IMR-90 (cell line): ENCODE measurements around the gene PTPRN2. TPM values are rescaled to one million over a fixed set of nuclear protein-coding genes. Genes with fewer than 3 reads are reported as not detected.

Experiments
- ATAC-seq: fragments of 200-7000 bp; cut with Tn5 transposase; 2 replicates; pipeline ENCODE4 v1.9.1; 2020; ENCODE audit warnings: low read depth, mild to moderate bottlenecking, moderate library complexity
- BruUV-seq: library from RNA; stranded (reverse); fragments of 400-500 nt; replicated peaks from 2 replicates; lab custom pipeline; 2021; lab: Mats Ljungman, UMichigan
- CTCF ChIA-PET: fragments of 300-600 bp; formaldehyde crosslinking; extraction: SDS; loops from one replicate; lab custom pipeline; 2021; ENCODE audit warnings: antibody characterized with exemption; lab: Yijun Ruan, JAX
- POLR2A ChIA-PET: fragments of 300-600 bp; sonication (Branson Sonifier 250); formaldehyde crosslinking; loops from one replicate; lab custom pipeline; 2022; ENCODE audit warnings: antibody characterized with exemption; ENCODE audit not compliant: unreplicated experiment; lab: Charles Lee
- DNase-seq: peaks from one replicate; pipeline ENCODE4 v3.0.0; 2013
- H2AFZ ChIP-seq: replicated peaks from 2 replicates; pipeline ENCODE3; 2013; ENCODE audit warnings: low read length, mild to moderate bottlenecking; ENCODE audit not compliant: poor library complexity
- H2AK5ac ChIP-seq: 2 replicates; pipeline ENCODE4 v1.6.1; 2013; ENCODE audit warnings: low read depth, low read length, inconsistent platforms
- H2AK9ac ChIP-seq: replicated peaks from 2 replicates; pipeline ENCODE3; 2013; ENCODE audit warnings: mild to moderate bottlenecking, low read depth, low read length, moderate library complexity; ENCODE audit not compliant: poor library complexity
- H2BK120ac ChIP-seq: 2 replicates; pipeline ENCODE4 v1.6.1; 2013; ENCODE audit warnings: low read depth, low read length, inconsistent platforms
- H2BK15ac ChIP-seq: 3 replicates; pipeline ENCODE4 v1.6.1; 2013; ENCODE audit warnings: low read depth, low read length, inconsistent platforms
- H2BK20ac ChIP-seq: 2 replicates; pipeline ENCODE4 v1.6.1; 2013; ENCODE audit warnings: low read depth, mild to moderate bottlenecking, inconsistent platforms, low read length, moderate library complexity
- H2BK5ac ChIP-seq: 2 replicates; pipeline ENCODE4 v1.6.1; 2013; ENCODE audit warnings: mild to moderate bottlenecking, low read depth, low read length, inconsistent platforms; ENCODE audit not compliant: poor library complexity, severe bottlenecking
- H3K14ac ChIP-seq: replicated peaks from 2 replicates; pipeline ENCODE4 v1.6.1; 2013; ENCODE audit warnings: low read depth, low read length, inconsistent platforms
- H3K18ac ChIP-seq: 2 replicates; pipeline ENCODE4 v1.6.1; 2013; ENCODE audit warnings: low read depth, low read length, control low read depth
- H3K23ac ChIP-seq: 2 replicates; pipeline ENCODE4 v1.6.1; 2013; ENCODE audit warnings: low read depth, low read length, inconsistent platforms
- H3K27ac ChIP-seq: 2 replicates; pipeline ENCODE4 v1.5.1; 2013; ENCODE audit warnings: mild to moderate bottlenecking, control low read depth, low read length; ENCODE audit not compliant: insufficient read depth
- H3K27me3 ChIP-seq: 2 replicates; pipeline ENCODE4 v1.6.1; 2013; ENCODE audit warnings: low read length; ENCODE audit not compliant: control insufficient read depth, insufficient read depth
- H3K36me3 ChIP-seq: 2 replicates; pipeline ENCODE4 v1.6.1; 2013; ENCODE audit warnings: low read length, mixed read lengths; ENCODE audit not compliant: control insufficient read depth, insufficient read depth
- H3K4ac ChIP-seq: 2 replicates; pipeline ENCODE4 v1.6.1; 2013; ENCODE audit warnings: low read depth, low read length, inconsistent platforms
- H3K4me1 ChIP-seq: 2 replicates; pipeline ENCODE4 v1.6.1; 2013; ENCODE audit warnings: low read length, mixed read lengths; ENCODE audit not compliant: control insufficient read depth, insufficient read depth
- H3K4me2 ChIP-seq: 2 replicates; pipeline ENCODE4 v1.6.1; 2013; ENCODE audit warnings: low read depth, mild to moderate bottlenecking, control low read depth, low read length, moderate library complexity
- H3K4me3 ChIP-seq: 2 replicates; pipeline ENCODE4 v1.5.1; 2013; ENCODE audit warnings: low read depth, mild to moderate bottlenecking, control low read depth, low read length, moderate library complexity; ENCODE audit not compliant: insufficient read depth
- H3K56ac ChIP-seq: 2 replicates; pipeline ENCODE4 v1.6.1; 2013; ENCODE audit warnings: low read length, inconsistent platforms; ENCODE audit not compliant: insufficient read depth; ENCODE audit errors: extremely low read depth
- H3K79me1 ChIP-seq, 2 experiments: 2 replicates each; pipeline ENCODE4 v1.6.1; 2013; ENCODE audit warnings: low read length in 2 of 2, inconsistent platforms in 1 of 2, low read depth in 1 of 2
- H3K9ac ChIP-seq: 2 replicates; pipeline ENCODE4 v1.6.1; 2013; ENCODE audit warnings: low read depth, low read length, control low read depth
- H3K9me1 ChIP-seq: 2 replicates; pipeline ENCODE4 v1.6.1; 2013; ENCODE audit warnings: low read length, inconsistent platforms; ENCODE audit not compliant: insufficient read depth
- H3K9me3 ChIP-seq: 2 replicates; pipeline ENCODE4 v1.6.1; 2013; ENCODE audit warnings: low read length; ENCODE audit not compliant: control insufficient read depth, insufficient read depth
- H4K20me1 ChIP-seq: 2 replicates; pipeline ENCODE4 v1.6.1; 2013; ENCODE audit warnings: low read length, inconsistent platforms; ENCODE audit not compliant: insufficient read depth
- H4K5ac ChIP-seq: 2 replicates; pipeline ENCODE4 v1.6.1; 2013; ENCODE audit warnings: mild to moderate bottlenecking, low read depth, low read length, control low read depth
- H4K8ac ChIP-seq, 2 experiments: 2 replicates each; pipeline ENCODE4 v1.6.1; 2013; ENCODE audit warnings: low read depth in 2 of 2, low read length in 2 of 2, control low read depth in 1 of 2, inconsistent platforms in 1 of 2
- H4K91ac ChIP-seq: 2 replicates; pipeline ENCODE4 v1.6.1; 2013; ENCODE audit warnings: low read depth, low read length, inconsistent platforms; ENCODE audit not compliant: insufficient read depth
- CEBPB ChIP-seq: IDR thresholded peaks from 2 replicates; pipeline ENCODE4 v1.6.1; 2012; ENCODE audit warnings: low read depth, low read length, improper control_type of control experiment
- MAFK ChIP-seq: IDR thresholded peaks from 2 replicates; pipeline ENCODE4 v1.6.1; 2012; ENCODE audit warnings: low read depth, low read length, improper control_type of control experiment
- MAZ ChIP-seq: IDR thresholded peaks from 2 replicates; pipeline ENCODE4 v1.6.1; 2012; ENCODE audit warnings: low read depth, mild to moderate bottlenecking, low read length, improper control_type of control experiment, moderate library complexity, borderline replicate concordance
- MXI1 ChIP-seq: IDR thresholded peaks from 2 replicates; pipeline ENCODE4 v1.6.1; 2012; ENCODE audit warnings: low read depth, mild to moderate bottlenecking, low read length, moderate library complexity, borderline replicate concordance
- WGBS, 2 experiments: methylation state at CpG; one replicate each; pipeline versions ENCODE4 v1.1.5 to v1.1.7; 2013; ENCODE audit warnings: missing lambda C conversion rate in 2 of 2; ENCODE audit not compliant: insufficient read length in 1 of 2; ENCODE audit errors: extremely low coverage in 2 of 2; 5-methylcytosine and 5-hydroxymethylcytosine counted together
- dilution Hi-C: fragments of 300-500 bp; cut with HindIII; formaldehyde crosslinking; loops from one replicate; pipeline ENCODE4 v1.14.3; 2018; ENCODE audit warnings: low sequenced_read_pairs; ENCODE audit not compliant: unreplicated experiment
- in situ Hi-C: fragments of 300-500 bp; cut with MboI; formaldehyde crosslinking; loops from 3 replicates; pipeline ENCODE4 v1.14.3; 2019; ENCODE audit warnings: low sequenced_read_pairs, inconsistent platforms, mixed read lengths
- intact Hi-C: fragments of 100-400 bp; cut with micrococcal nuclease; formaldehyde crosslinking; loops from 2 replicates; pipeline ENCODE4 v1.10.0; 2022
- polyA plus RNA-seq, 3 experiments: library from polyadenylated mRNA; depleted of rRNA; stranded (reverse); fragments of >200 nt; gene quantifications; 2 replicates each; pipeline ENCODE4 v1.2.3, GENCODE V29; 2012; ENCODE audit warnings: low replicate concordance in 1 of 3
- total RNA-seq: library from RNA; depleted of rRNA; stranded (reverse); fragments of >200 nt; gene quantifications from 2 replicates; pipeline ENCODE4 v1.2.3, GENCODE V29; 2012
- TF ChIP-seq, protein P1 (sequence below): fragments of 150-350 bp; IDR thresholded peaks from 2 replicates; pipeline ENCODE4 v1.6.1; 2016; ENCODE audit warnings: low read depth, mild to moderate bottlenecking, low read length, moderate library complexity, borderline replicate concordance

Gene PTPRN2
- total and polyA plus RNA-seq, 2 of the 4 experiments (the other 2 are of a cell fraction) = 0.03 TPM; not detected in 1

DNA sequence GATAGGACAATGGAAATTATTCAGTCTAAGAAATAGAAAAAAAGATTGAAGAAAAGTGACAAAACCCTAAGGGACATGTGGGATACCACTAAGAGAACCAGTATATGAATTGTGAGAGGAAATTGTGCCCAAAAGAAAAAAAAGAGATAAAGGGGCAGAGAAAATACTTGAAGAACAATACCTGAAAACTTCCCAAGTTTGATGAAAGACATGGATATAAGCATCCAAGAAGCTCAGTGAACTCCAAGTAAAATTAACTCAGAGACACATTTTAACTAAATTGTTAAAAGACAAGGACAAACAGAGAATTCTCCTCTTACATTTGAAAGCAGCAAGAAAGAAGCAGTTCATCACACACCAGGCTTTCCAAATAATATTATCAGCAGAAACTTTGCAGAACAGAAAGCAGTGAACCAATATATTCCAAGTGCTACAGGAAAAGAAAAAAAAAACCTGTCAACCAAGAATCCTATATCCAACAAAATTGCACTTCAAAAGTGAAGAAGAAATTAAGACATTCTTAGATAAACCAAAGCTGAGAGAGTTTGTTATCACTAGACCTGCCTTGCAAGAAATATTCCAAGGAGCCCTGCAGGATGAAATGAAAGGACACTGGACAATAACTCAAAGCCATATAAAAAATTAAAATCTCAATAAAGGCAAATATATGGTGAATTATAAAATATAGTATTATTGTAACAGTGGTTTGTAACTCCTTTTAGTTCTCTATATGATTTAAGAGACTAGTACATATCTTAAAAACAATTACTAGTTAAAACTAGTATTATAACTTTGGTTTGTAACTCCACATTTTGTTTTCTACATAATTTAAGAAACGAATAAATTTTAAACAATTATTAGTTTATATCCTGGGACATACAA is 470.0 kb downstream of the PTPRN2 start (continued):
- no peak for TF ChIP-seq CEBPB

DNA sequence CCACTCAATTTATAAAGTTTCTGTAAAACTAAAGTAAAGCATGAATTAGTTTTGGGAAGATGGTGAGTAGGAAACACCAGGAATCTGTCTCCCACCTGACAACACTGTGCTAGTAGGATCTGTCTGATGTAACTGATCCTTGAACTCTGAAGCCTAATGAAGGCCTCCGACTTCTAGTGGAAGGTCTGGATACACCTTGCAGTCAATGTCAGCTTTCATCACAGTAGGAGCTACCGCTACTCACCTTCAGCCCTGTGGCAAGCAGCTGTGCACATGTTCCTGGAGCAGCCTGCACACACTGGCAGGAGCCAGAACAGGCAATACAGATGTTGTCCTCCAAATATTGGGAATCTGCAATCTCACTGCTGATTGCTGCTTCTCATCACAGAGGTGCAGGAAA is 471.4 kb downstream of the PTPRN2 start:
- ATAC-seq (no peak), DNase-seq (no peak)
- ChIA-PET POLR2A (no interaction called here), CTCF (no interaction called here)
- Histone ChIP-seq H3K27me3 (no peaks in the 10 kb centered on the region), H3K36me3 (no peaks in the 10 kb centered on the region), H2AK5ac (no peak overlapping the region), H2BK5ac (no peak overlapping the region), H2BK15ac (no peak overlapping the region), H3K4me1 (no peaks in the 10 kb centered on the region), H2BK20ac (no peak overlapping the region), H3K9ac (no peak overlapping the region), H4K8ac (no peak overlapping the region), H2AFZ (no peak overlapping the region), H3K14ac (no peak overlapping the region), H4K5ac (no peak overlapping the region), H3K4ac (no peak overlapping the region), H3K18ac (no peak overlapping the region), H2BK120ac (no peak overlapping the region), H3K79me1 (no peaks in the 10 kb centered on the region), H2AK9ac (no peak overlapping the region), H3K4me3 (no peak overlapping the region), H3K56ac (no peak overlapping the region), H3K23ac (no peak overlapping the region), H3K9me3 (peaks cover 54% of the 10 kb centered on the region), H3K9me1 (no peaks in the 10 kb centered on the region), H4K91ac (no peak overlapping the region), H3K4me2 (no peak overlapping the region), H4K20me1 (no peaks in the 10 kb centered on the region), H3K27ac (no peak overlapping the region)
- in situ Hi-C loops = no loop called here
- WGBS, 2 experiments = no CpG with 5 or more reads among the region's 2 CpGs
- TF ChIP-seq, protein P1, sequence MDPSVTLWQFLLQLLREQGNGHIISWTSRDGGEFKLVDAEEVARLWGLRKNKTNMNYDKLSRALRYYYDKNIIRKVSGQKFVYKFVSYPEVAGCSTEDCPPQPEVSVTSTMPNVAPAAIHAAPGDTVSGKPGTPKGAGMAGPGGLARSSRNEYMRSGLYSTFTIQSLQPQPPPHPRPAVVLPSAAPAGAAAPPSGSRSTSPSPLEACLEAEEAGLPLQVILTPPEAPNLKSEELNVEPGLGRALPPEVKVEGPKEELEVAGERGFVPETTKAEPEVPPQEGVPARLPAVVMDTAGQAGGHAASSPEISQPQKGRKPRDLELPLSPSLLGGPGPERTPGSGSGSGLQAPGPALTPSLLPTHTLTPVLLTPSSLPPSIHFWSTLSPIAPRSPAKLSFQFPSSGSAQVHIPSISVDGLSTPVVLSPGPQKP = no peak
- TF ChIP-seq MAFK = no peak
- no peak for TF ChIP-seq MXI1
- TF ChIP-seq MAZ = no peak
- intact Hi-C loops = no loop called here
- dilution Hi-C loops = no loop called here
- BruUV-seq = no TSS peak
